ENCODE data around the gene RANBP3.

The RANBP3 gene

DNA sequence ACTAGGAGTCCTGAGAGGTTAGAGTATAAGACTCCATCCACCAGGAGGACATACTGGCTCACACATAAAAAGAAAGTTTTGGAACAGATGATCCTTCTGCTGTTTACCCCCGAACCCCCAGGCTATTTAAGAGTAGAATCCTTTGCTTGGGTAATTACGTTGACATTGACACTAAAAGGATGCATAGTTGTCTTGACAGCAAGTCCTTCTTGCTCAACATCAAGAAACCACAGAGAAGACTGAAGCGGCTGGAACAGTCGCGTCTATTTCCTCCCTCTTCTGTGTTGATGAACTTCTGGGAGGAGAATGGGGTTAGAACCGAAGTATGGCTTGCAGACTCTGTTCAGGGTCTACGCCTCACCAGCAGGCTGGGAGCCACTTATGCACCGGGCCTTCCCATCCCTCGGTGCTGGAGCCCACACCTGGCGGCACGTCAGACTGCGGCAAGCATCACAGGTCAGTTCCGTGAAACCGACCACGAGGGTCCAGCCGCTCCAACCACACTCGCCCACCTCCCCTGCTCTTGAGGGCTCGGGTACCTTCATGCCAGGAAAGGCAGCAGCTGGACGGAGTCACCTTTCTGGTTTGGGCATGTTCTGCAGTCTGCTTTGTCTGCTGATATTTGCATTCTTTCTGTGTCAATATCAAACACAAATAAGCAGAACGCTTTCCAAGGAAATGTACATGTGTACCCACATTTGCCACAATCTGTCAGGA lies 42.4 kb upstream of the RANBP3 start:
- no peak overlapping the region for H3K9ac ChIP-seq (ENCODE audit: low read depth in 1 of 2, low read length in 2 of 2)
- no peak overlapping the region for H3K4me3 ChIP-seq (ENCODE audit: low read length in 2 of 2)
- H3K27ac ChIP-seq (ENCODE audit: low read depth in 2 of 2, low read length in 2 of 2), result no peak overlapping the region
- H3K27me3 ChIP-seq (ENCODE audit: control insufficient read depth in 2 of 2, insufficient read depth in 2 of 2, low read length in 2 of 2), result no peaks in the 10 kb centered on the region
- H3K4me1 ChIP-seq (ENCODE audit: control insufficient read depth in 2 of 2, insufficient read depth in 2 of 2, low read length in 2 of 2), result no peaks in the 10 kb centered on the region
- H3K9me3 ChIP-seq (ENCODE audit: control insufficient read depth in 2 of 2, low read length in 2 of 2), result no peaks in the 10 kb centered on the region
- peaks cover 0 to 5% of the 10 kb centered on the region in 2 donors for H3K36me3 ChIP-seq (ENCODE audit: control insufficient read depth in 2 of 2, insufficient read depth in 2 of 2, low read length in 2 of 2)

DNA sequence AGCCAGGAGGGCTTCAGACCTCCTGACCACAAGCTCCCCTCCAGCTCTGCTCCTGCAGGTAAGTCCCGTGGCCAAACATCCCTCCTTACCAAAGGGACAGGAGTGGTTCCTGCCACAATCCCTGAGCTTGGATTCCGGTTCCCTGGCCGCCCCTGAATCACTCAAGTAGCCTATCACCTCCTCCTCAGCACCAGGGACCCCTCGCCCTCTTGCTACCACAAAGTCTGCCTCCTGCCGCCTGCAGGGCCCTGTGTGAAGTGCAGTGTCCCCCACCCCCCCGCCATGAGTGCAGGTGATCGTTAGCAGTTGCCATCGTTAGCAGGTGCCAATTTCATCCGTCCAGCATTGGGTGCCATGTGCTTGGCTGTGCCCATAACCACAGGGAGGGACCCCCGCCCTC lies 40.8 kb upstream of the RANBP3 start:
- Histone ChIP-seq H3K36me3 (ENCODE audit: control insufficient read depth in 2 of 2, insufficient read depth in 2 of 2, low read length in 2 of 2) (peaks cover 0 to 3% of the 10 kb centered on the region in 2 donors), H3K4me1 (ENCODE audit: control insufficient read depth in 2 of 2, insufficient read depth in 2 of 2, low read length in 2 of 2) (no peaks in the 10 kb centered on the region), H3K9ac (ENCODE audit: low read depth in 1 of 2, low read length in 2 of 2) (no peak overlapping the region), H3K4me3 (ENCODE audit: low read length in 2 of 2) (no peak overlapping the region), H3K9me3 (ENCODE audit: control insufficient read depth in 2 of 2, low read length in 2 of 2) (no peaks in the 10 kb centered on the region), H3K27ac (ENCODE audit: low read depth in 2 of 2, low read length in 2 of 2) (no peak overlapping the region), H3K27me3 (ENCODE audit: control insufficient read depth in 2 of 2, insufficient read depth in 2 of 2, low read length in 2 of 2) (no peaks in the 10 kb centered on the region)

DNA sequence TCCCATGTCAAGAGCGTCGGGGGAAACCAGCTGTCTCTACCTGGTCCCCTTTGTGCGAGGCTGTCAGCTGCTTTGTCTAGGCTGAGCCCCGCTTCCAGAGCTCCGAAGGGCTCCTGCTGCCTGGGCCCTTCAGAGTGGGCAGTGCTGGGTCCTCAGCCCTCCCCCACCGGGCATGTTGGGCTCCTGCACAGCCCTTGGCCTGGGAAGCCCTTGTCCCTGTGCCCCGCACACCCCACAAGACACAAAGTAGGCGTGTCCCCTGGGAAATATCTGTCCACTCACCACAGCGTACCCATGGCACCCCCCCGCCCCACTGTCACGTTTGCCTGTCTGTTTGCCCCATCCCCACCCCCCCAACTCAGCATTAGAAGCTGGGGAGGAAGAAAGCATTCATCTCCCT lies 39.6 kb upstream of the RANBP3 start:
- Histone ChIP-seq H3K36me3 (ENCODE audit: control insufficient read depth in 2 of 2, insufficient read depth in 2 of 2, low read length in 2 of 2) (peaks cover 0 to 3% of the 10 kb centered on the region in 2 donors), H3K9me3 (ENCODE audit: control insufficient read depth in 2 of 2, low read length in 2 of 2) (no peaks in the 10 kb centered on the region), H3K27me3 (ENCODE audit: control insufficient read depth in 2 of 2, insufficient read depth in 2 of 2, low read length in 2 of 2) (no peaks in the 10 kb centered on the region), H3K4me3 (ENCODE audit: low read length in 2 of 2) (no peak overlapping the region), H3K27ac (ENCODE audit: low read depth in 2 of 2, low read length in 2 of 2) (no peak overlapping the region), H3K4me1 (ENCODE audit: control insufficient read depth in 2 of 2, insufficient read depth in 2 of 2, low read length in 2 of 2) (no peaks in the 10 kb centered on the region), H3K9ac (ENCODE audit: low read depth in 1 of 2, low read length in 2 of 2) (no peak overlapping the region)

DNA sequence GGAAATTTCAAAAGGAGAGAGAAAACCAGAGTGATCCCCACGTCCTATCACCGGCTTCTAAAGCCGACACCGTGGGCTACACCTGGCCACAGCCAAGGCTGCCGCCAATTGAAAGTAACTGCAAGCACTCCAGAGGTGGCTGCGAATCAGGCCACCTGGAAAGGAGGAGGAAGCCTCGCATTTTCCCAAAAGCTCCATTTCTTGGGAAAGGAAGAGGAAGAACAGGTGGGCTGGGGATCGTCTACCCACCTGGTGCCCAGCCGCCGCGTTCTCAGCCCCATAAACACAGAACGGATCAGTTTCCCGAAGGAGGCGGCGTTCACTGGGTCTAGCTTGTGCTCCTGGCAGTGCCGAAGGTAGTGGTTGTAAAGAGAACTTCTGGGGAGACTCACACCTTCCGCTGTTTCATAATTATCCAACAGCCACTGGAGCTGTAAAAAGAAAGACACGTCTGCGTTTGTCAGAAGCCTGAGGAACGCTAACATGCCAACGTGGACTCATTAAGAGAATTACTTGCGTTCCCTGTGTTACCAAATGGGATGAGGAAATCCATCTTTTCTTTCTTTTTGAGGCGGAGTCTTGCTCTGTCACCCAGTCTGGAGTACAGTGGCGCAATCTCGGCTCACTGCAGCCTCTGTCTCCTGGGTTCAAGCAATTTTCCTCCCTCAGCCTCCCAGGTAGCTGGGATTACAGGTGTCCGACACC lies 38.1 kb upstream of the RANBP3 start:
- Histone ChIP-seq H3K27me3 (ENCODE audit: control insufficient read depth in 2 of 2, insufficient read depth in 2 of 2, low read length in 2 of 2) (no peaks in the 10 kb centered on the region), H3K36me3 (ENCODE audit: control insufficient read depth in 2 of 2, insufficient read depth in 2 of 2, low read length in 2 of 2) (peaks cover 3% of the 10 kb centered on the region in 2 donors), H3K4me1 (ENCODE audit: control insufficient read depth in 2 of 2, insufficient read depth in 2 of 2, low read length in 2 of 2) (no peaks in the 10 kb centered on the region), H3K9me3 (ENCODE audit: control insufficient read depth in 2 of 2, low read length in 2 of 2) (no peaks in the 10 kb centered on the region), H3K27ac (ENCODE audit: low read depth in 2 of 2, low read length in 2 of 2) (no peak overlapping the region), H3K4me3 (ENCODE audit: low read length in 2 of 2) (no peak overlapping the region), H3K9ac (ENCODE audit: low read depth in 1 of 2, low read length in 2 of 2) (no peak overlapping the region)

DNA sequence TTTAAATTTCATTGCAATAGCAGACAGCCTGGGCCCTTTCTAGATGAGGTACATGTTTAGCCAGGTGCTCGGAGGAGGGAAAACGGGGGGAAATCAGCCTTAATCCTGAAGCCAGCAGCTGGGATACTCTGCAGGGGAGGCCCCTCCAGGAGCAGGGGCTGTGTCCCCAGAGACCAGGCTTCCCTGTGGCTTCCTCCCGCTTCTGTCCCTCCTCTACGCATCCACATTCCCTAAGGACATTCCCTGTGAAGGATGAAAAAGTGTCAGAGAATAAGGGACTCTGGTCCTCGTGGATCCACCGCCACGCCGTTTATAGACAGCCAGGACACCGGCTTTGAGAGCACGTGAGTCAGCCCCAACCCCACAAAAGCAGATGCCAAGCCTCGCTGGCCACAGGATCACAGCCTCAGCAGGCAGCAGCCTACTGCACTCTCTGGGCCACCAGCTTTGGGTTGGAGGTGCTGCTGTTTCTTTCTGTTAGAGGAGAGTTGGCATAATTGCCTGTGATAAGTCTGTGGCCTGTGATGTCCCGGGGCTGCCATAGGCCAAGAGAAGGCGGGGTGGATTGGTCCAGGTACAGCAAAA lies 36.7 kb upstream of the RANBP3 start:
- H3K27ac ChIP-seq (ENCODE audit: low read depth in 2 of 2, low read length in 2 of 2), result no peak overlapping the region
- no peaks in the 10 kb centered on the region for H3K27me3 ChIP-seq (ENCODE audit: control insufficient read depth in 2 of 2, insufficient read depth in 2 of 2, low read length in 2 of 2)
- H3K4me1 ChIP-seq (ENCODE audit: control insufficient read depth in 2 of 2, insufficient read depth in 2 of 2, low read length in 2 of 2), result no peaks in the 10 kb centered on the region
- no peaks in the 10 kb centered on the region for H3K9me3 ChIP-seq (ENCODE audit: control insufficient read depth in 2 of 2, low read length in 2 of 2)
- H3K36me3 ChIP-seq (ENCODE audit: control insufficient read depth in 2 of 2, insufficient read depth in 2 of 2, low read length in 2 of 2), result peaks cover 0 to 3% of the 10 kb centered on the region in 2 donors
- no peak overlapping the region for H3K9ac ChIP-seq (ENCODE audit: low read depth in 1 of 2, low read length in 2 of 2)
- H3K4me3 ChIP-seq (ENCODE audit: low read length in 2 of 2), result no peak overlapping the region

DNA sequence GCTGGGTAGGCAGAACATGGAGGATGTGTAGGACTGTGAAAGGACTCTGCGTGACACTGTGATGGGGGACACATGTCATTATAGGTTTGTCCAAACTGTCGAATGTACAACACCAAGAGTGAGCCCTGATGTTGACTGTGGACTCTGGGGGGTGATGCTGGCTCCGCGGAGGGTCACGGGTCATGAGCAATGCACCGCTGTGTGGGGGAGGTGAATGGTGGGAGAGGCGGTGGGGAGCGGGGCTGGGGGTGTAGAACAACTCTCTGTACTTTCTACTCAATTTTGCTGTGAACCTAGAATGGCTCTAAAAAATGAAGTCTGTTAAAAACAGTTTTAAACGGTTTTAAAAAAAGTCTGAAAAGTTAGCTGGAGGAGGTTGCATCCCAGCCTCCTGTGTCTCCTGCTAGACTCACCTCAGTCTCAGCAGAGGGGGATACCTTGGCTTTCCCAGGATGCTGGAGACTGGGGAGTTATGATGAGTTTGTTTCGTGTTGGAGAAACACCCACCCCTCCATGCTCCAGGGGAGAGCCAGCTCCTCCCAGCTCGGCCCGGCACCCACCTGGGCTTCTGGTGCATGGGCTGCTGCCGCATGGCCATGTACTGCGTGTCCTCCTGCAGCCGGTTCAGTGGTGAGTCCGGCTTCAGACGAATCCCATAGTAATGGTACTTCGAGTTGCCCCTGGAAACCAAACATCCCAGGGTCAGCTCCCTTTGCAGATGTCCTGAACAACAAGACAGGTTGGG lies 34.7 kb upstream of the RANBP3 start:
- Histone ChIP-seq H3K27ac (ENCODE audit: low read depth in 2 of 2, low read length in 2 of 2) (no peak overlapping the region), H3K4me1 (ENCODE audit: control insufficient read depth in 2 of 2, insufficient read depth in 2 of 2, low read length in 2 of 2) (no peaks in the 10 kb centered on the region), H3K27me3 (ENCODE audit: control insufficient read depth in 2 of 2, insufficient read depth in 2 of 2, low read length in 2 of 2) (no peaks in the 10 kb centered on the region), H3K4me3 (ENCODE audit: low read length in 2 of 2) (no peak overlapping the region), H3K9me3 (ENCODE audit: control insufficient read depth in 2 of 2, low read length in 2 of 2) (no peaks in the 10 kb centered on the region), H3K9ac (ENCODE audit: low read depth in 1 of 2, low read length in 2 of 2) (no peak overlapping the region), H3K36me3 (ENCODE audit: control insufficient read depth in 2 of 2, insufficient read depth in 2 of 2, low read length in 2 of 2) (peaks cover 3% of the 10 kb centered on the region in 2 donors)

DNA sequence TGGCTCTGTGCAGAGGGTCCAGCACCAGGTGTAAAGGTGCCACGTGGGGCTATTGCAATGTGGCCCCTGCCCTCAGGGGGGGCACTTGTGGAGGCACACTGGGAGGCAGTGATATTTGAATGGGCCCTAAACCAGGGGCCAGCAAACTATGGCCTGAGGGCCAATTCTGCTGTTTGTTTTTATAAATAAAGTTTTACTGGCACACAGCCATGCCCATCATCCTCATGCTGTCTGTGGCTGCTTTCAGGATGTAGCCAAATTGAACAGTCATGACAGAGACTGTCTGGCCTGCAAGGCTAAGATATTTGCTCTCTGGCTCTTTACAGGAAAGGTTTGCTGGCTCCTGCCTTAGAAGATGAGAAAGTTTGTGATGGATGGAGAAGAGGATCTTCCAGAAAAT lies 33.9 kb upstream of the RANBP3 start:
- H3K9ac ChIP-seq (ENCODE audit: low read depth in 1 of 2, low read length in 2 of 2), result no peak overlapping the region
- H3K27ac ChIP-seq (ENCODE audit: low read depth in 2 of 2, low read length in 2 of 2), result no peak overlapping the region
- H3K4me3 ChIP-seq (ENCODE audit: low read length in 2 of 2), result no peak overlapping the region
- H3K27me3 ChIP-seq (ENCODE audit: control insufficient read depth in 2 of 2, insufficient read depth in 2 of 2, low read length in 2 of 2), result no peaks in the 10 kb centered on the region
- peaks cover 6 to 8% of the 10 kb centered on the region in 2 donors for H3K36me3 ChIP-seq (ENCODE audit: control insufficient read depth in 2 of 2, insufficient read depth in 2 of 2, low read length in 2 of 2)
- no peaks in the 10 kb centered on the region for H3K4me1 ChIP-seq (ENCODE audit: control insufficient read depth in 2 of 2, insufficient read depth in 2 of 2, low read length in 2 of 2)
- no peaks in the 10 kb centered on the region for H3K9me3 ChIP-seq (ENCODE audit: control insufficient read depth in 2 of 2, low read length in 2 of 2)

DNA sequence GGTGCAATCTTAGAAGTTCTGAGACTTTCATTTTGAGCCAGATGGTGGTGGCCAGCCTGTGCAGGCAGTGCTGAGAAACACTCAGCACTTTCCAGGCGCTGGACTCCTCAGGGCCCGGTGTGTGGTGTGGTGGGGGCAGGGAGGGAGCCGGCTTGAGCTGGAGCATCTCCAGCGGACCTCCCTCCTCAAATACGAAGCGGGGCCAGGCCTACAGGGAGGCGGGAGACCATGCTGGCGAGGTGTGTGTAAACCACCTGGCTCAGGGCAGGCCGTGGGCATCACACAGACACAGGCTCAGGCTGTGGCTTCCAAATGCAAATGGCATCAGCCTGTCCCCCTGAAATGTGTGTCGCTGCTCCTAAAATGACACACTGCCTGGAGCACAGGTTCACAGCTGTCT lies 33.3 kb upstream of the RANBP3 start:
- Histone ChIP-seq H3K27ac (ENCODE audit: low read depth in 2 of 2, low read length in 2 of 2) (no peak overlapping the region), H3K9ac (ENCODE audit: low read depth in 1 of 2, low read length in 2 of 2) (no peak overlapping the region), H3K4me1 (ENCODE audit: control insufficient read depth in 2 of 2, insufficient read depth in 2 of 2, low read length in 2 of 2) (no peaks in the 10 kb centered on the region), H3K9me3 (ENCODE audit: control insufficient read depth in 2 of 2, low read length in 2 of 2) (no peaks in the 10 kb centered on the region), H3K4me3 (ENCODE audit: low read length in 2 of 2) (no peak overlapping the region), H3K36me3 (ENCODE audit: control insufficient read depth in 2 of 2, insufficient read depth in 2 of 2, low read length in 2 of 2) (peaks cover 6 to 8% of the 10 kb centered on the region in 2 donors), H3K27me3 (ENCODE audit: control insufficient read depth in 2 of 2, insufficient read depth in 2 of 2, low read length in 2 of 2) (no peaks in the 10 kb centered on the region)

DNA sequence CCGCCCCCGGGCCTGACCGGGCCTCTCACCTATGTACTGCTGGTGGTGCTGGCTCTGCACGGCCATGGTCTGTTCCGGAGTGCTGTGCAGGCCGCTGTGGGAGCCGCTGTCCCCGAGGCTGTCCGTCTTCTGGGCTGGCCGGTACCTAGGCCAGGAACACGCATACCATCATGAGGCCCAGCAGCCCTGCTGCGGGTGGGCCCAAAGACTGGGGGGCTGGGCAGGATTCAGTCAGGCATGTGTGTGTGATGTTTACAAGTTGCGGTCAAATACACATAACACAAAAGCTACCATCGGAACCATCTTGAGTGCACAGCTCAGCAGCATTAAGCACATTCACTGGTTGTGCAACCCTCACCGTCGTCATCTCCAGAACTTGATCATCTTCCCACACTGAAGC lies 32.2 kb upstream of the RANBP3 start:
- Histone ChIP-seq H3K27ac (ENCODE audit: low read depth in 2 of 2, low read length in 2 of 2) (no peak overlapping the region), H3K27me3 (ENCODE audit: control insufficient read depth in 2 of 2, insufficient read depth in 2 of 2, low read length in 2 of 2) (no peaks in the 10 kb centered on the region), H3K36me3 (ENCODE audit: control insufficient read depth in 2 of 2, insufficient read depth in 2 of 2, low read length in 2 of 2) (peaks cover 6 to 13% of the 10 kb centered on the region in 2 donors), H3K9ac (ENCODE audit: low read depth in 1 of 2, low read length in 2 of 2) (no peak overlapping the region), H3K4me3 (ENCODE audit: low read length in 2 of 2) (no peak overlapping the region), H3K9me3 (ENCODE audit: control insufficient read depth in 2 of 2, low read length in 2 of 2) (no peaks in the 10 kb centered on the region), H3K4me1 (ENCODE audit: control insufficient read depth in 2 of 2, insufficient read depth in 2 of 2, low read length in 2 of 2) (no peaks in the 10 kb centered on the region)

DNA sequence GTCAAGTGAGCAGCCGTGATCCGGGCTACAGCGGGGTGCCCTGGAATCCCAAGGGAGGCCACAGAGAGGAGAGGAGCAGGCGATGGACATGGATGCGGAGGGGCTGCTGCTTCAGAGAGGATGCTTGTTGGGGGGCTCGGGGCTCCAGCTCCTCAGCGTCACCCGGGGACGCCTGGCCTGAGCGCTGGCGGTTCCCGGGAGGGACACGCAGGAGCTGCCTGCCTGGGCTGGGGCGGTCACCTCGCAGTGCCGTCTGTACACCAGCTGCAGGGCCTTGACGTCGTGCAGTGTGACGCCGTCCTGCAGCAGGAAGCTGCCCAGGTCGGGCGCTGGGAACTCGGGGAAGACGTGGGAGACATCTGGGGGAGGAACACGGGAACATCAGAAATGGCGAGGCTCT lies 29.9 kb upstream of the RANBP3 start:
- Histone ChIP-seq H3K4me3 (ENCODE audit: low read length in 2 of 2) (no peak overlapping the region), H3K36me3 (ENCODE audit: control insufficient read depth in 2 of 2, insufficient read depth in 2 of 2, low read length in 2 of 2) (peaks cover 9 to 20% of the 10 kb centered on the region in 2 donors), H3K27me3 (ENCODE audit: control insufficient read depth in 2 of 2, insufficient read depth in 2 of 2, low read length in 2 of 2) (no peaks in the 10 kb centered on the region), H3K9ac (ENCODE audit: low read depth in 1 of 2, low read length in 2 of 2) (no peak overlapping the region), H3K9me3 (ENCODE audit: control insufficient read depth in 2 of 2, low read length in 2 of 2) (no peaks in the 10 kb centered on the region), H3K27ac (ENCODE audit: low read depth in 2 of 2, low read length in 2 of 2) (no peak overlapping the region), H3K4me1 (ENCODE audit: control insufficient read depth in 2 of 2, insufficient read depth in 2 of 2, low read length in 2 of 2) (no peaks in the 10 kb centered on the region)
